D721Med (cell line): Measurements from ENCODE around the gene PTGES2.

Experiments used
- DNase-seq: peaks from one replicate; pipeline ENCODE4 v3.0.0; 2011; ENCODE audit warnings: low spot score; ENCODE audit not compliant: insufficient read length
- FAIRE-seq: peaks from 2 replicates; lab custom pipeline; 2011; peaks lifted over from hg19 to GRCh38; lab: Jason Lieb, UNC
- CTCF ChIP-seq: IDR thresholded peaks from 2 replicates; pipeline ENCODE4 v1.5.1; 2012; ENCODE audit warnings: mild to moderate bottlenecking, control low read depth; ENCODE audit not compliant: insufficient read depth; ENCODE audit errors: missing control alignments

The PTGES2 gene

GRCh38 chr9:128118472-128118857 lies 9.1 kb downstream of the PTGES2 start:
- DNase-seq, result no peak
- TF ChIP-seq CTCF, result no peak
- FAIRE-seq, result no peak

GRCh38 chr9:128117613-128118471 lies 9.7 kb downstream of the PTGES2 start:
- DNase-seq, result peak; percentile 89
- TF ChIP-seq CTCF, result peak; percentile 100
- FAIRE-seq, result no peak

GRCh38 chr9:128116104-128117083 lies 11.1 kb downstream of the PTGES2 start:
- DNase-seq, result no peak
- no peak for TF ChIP-seq CTCF
- FAIRE-seq, result no peak

GRCh38 chr9:128115187-128116103 lies 12.1 kb downstream of the PTGES2 start:
- DNase-seq, result no peak
- TF ChIP-seq CTCF, result no peak
- FAIRE-seq, result no peak

- DNase-seq, result no peak
- FAIRE-seq, result no peak
- TF ChIP-seq CTCF, result no peak
These were observed 13.0 kb downstream of the PTGES2 start for GRCh38 chr9:128114326-128115186.
